Nucleus accumbens (tissue), 56 donors: ENCODE results near the gene UCP1.

Experiments
- DNase-seq, 56 donors: peaks; one replicate each; lab custom pipeline; 2025; lab: John Stamatoyannopoulos, UW

The UCP1 gene, protein sequence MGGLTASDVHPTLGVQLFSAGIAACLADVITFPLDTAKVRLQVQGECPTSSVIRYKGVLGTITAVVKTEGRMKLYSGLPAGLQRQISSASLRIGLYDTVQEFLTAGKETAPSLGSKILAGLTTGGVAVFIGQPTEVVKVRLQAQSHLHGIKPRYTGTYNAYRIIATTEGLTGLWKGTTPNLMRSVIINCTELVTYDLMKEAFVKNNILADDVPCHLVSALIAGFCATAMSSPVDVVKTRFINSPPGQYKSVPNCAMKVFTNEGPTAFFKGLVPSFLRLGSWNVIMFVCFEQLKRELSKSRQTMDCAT

DNA sequence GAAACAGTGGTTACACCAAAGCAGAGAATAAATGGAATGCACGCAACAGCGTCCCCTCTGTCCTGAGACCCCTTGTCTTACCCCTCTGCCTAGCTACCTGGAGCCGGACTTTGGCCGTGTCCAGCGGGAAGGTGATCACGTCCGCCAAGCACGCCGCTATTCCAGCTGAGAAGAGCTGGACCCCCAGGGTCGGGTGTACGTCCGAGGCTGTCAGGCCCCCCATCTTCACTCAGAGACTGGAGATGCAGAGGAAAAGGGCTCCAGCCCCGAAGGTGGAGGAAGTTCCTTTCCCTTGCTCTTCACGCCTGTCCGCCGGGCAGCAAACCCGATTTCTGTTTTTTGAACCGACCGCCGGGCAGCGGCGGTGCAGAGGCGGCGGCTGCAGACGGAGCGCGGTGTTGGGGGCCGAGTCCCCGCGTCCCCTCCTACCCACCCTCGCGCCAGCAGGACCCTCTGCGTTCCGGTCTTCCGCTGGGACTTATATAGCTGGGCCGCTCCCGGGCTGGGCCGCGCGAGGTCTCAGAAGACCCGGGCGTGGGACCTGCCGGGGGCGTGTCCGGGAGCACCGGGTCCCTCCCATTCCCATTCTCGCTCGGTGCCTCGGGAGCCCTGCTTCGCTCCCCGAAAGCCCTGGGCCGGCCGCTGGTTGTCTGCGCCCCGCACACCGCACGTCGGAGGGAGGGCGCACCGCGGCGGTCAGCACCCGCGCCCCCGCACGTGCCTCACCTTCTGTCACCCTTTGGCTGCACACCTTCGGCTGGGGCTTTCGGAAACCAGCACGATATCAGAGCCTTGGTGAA is at the start of gene UCP1:
Gene UCP1 (minus strand): TSS at position 455 of the 800 bp plus-strand sequence. CDS start 232 bp downstream, at position 223.
- no peak for DNase-seq

DNA sequence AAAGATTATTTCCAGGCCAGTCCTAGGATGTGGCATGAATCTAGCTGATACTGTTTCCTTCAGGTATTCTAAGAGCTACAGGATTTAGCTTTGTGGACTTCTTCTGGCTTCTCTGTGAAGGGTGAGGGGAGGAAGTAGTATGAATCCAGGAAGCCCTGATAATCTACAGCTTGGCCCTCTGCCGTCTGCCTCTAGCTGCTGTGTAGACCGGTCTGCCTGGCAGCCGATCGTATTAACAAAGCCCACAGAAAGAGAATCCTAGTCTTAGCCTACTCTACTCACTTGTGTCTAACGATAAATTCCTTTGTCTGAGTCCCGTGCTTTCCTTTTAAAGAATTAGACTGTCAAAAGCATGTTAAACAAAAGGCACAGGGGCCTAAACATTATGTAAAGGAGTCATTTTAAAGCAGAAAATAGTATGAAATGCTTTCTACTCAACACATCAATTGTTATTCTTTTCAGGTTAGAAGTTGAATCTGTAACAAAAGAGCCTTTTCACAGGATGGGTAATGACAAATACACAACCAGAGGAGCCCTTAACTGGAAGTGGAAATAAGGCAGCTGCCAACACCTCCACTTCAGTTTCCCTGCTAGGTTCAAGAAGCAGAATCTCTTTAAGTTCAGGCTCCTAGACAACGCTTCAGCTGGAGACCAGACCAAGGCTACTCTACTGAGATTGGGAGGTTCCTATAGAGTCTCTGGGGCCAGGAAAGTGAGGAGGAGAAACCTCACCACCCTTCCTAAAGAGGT is 48.9 kb upstream of the UCP1 start:
- DNase-seq, result no peak

DNA sequence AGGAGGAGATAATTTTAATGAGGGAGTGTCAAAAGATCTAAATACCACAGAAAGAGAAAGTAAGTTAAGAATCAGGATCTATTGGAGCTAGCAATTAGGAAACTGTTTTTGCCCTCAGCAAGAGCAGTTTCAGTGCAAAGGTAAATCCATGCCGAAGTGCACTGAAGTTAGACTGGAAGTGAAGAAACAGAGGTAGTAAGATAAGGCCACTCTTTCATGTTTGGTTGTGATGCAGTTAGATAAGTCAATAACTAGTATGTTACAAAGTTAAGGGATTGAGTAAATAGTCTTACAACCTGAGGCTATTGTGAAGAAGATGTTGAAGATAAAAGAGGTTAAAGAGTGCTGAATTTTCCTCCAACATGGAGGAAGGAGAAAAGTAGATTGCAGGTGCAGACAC is 46.7 kb upstream of the UCP1 start:
- no peak for DNase-seq

DNA sequence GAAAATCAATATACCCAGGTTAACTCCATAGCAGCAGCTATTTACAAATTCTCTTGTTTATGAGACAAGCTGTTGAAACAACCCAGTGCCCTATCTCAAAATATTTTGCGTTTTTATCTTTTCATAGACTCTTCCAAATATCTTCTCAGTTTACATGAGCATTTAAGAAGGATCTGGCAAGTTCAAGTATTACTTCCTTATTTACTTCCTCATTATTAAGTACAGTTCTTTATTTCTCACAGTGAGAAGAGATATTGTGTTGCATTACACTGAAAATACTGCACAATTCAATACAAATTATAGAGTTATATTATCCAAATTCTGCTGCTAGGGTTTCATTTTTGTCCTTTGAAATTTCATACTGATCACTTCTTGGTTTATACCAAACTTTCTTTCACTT is 43.6 kb upstream of the UCP1 start:
- no peak for DNase-seq

DNA sequence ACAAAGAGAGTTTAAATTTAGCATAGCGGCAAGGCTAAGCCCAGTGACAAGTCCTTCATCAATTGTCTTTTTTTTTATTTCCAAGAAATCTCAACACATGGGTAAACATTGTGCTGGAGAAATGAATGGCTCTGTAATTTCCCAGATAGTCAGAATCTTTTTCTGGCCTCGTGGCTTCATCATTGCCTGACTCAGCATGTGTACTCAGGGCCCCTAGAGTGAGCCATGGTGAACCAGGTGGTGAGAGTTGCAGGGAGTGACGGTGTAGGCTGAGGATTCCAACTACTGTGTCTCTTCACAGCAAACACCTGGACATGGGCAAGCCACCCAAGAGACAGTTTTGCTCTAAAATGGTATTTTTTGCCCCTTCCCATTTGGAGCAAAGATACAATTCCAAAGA is 43.1 kb upstream of the UCP1 start:
- no peak for DNase-seq

DNA sequence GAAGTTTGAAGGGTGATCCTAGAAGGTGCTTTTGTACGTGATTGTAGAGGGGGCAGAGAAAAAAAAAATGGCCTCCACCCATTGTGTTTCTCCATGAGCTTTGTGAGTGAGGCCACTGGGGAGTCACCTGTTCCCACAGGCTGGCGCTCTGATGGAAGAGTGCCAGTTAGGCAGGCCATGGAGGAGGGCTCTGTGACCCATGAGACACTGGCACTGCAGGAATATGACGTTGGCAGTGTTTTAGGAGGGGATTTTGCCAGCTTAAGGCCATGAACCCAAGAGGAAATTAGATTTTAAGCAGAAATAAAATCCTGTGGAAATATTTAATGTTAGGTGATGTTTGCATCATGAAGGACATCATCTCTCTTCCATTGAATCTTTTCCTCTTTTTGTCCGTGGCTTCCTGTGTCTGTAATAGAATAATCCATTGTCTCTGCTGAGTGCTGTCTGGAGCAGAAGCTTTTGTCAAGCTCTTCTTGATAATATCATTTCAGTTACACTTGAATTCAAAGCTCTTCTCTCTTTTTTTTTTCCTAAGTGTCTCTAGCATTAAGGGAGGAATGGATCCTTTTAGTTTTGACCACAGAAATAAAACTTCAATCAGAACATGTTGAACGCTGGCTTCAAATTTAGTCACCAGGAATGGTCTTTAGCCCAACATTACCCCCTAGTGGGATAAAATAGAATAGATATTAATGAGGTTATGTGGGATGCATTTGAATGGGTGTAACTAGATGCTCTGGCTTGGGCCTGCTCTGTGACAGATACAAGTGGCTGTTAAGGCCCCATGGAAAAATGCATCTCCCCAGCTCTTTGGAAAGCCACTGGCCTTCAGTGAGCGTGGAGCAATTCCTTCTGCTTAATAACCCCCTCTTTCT is 41.0 kb upstream of the UCP1 start:
- peak in 12 of 56 donors; percentile 3 to 32 (median 6) for DNase-seq

DNA sequence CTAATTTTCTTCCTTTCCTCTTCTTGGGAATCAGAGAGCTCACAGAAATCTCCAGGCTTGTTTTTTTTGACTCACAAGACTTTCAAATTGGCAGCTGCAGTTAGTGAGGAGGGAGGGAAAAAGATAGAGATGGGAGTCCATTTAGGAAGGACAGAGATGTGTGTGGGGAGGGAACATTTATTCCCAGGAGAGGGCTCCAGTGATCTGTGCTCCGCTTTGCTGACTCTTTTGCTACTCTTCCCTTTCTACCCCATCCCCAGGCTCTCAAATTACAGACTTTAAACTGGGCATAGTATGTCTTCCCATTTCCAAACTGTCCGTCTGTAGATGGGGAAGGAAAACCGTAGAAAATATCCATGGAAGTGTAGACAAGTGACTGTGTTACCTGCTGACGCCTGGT is 39.1 kb upstream of the UCP1 start:
- no peak for DNase-seq

DNA sequence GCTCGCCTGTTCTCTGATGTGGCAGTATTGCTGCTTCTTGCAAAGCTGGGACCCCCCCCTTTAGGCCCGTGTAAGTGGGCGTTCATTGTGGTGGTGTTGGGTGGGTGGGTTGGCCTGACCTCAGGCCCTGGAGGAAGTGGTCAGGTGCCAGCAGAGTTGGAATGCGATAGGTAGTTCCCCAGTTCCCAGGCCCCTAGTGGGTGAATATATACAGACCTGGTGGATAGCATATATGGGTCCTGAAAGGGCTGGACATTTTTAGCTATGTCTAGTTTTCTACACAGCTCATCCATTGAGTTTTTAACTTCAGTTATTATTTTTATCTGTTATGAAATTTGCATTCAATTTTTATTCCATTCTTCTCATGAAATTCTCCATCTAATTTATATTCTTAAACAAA is 35.8 kb upstream of the UCP1 start:
- DNase-seq, result no peak

DNA sequence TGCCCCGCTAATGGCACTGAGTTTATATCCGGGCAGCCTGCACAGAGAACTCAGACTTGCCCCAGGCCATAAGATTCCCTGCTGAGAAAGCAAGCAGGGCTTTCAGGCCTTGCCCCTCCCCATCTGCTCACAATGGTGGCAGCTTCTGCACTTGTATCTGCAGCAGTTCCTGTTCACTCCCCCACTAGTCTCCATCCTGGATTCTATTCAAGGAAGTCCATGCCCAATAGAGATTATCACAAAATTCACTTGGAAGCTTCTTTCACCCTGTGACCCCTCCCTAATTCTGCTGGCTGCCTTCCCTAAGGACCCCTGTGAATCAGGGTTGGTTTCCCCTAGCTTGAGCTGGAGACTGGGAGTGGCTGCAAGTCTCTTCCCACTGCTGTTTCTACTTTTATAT is 34.5 kb upstream of the UCP1 start:
- no peak for DNase-seq

DNA sequence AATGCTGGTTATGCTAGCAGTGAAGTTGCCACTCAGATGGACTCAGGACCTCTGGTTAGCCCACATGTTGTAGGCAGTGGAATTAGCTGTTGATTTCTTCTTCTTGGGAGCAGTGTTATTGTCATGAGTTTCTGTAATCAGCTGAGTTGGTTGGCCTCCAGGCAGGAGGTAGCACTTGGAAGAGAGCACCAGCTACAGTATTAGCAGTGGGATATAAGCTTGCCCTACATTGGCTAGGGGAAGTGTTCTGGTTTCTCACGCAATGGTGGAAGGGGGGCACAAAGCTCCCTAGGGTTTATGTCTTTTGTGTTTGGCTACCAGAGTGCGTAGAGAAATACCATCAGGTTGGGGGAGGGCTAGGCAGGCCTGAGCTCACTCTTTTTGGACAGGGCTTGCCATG is 34.0 kb upstream of the UCP1 start:
- DNase-seq, result no peak

DNA sequence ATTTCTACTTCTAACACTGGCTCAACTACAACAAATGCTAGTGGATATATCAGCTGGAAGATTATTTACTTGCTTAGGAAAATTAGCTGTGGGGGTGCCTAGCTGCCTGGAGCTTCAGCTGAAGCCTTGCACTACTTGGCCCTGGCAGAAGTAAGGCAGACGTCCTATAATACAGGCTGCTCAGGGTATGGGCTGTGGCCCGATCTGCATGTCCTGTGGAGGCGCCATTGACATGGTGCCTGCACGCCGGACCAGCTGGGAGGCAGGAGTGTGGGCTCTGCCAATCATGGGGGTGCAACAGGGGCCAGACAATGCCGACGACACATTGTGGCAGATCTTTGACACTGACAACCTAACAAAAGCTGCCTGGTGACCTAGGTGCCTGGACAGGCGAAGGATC is 31.6 kb upstream of the UCP1 start:
- DNase-seq, result no peak

DNA sequence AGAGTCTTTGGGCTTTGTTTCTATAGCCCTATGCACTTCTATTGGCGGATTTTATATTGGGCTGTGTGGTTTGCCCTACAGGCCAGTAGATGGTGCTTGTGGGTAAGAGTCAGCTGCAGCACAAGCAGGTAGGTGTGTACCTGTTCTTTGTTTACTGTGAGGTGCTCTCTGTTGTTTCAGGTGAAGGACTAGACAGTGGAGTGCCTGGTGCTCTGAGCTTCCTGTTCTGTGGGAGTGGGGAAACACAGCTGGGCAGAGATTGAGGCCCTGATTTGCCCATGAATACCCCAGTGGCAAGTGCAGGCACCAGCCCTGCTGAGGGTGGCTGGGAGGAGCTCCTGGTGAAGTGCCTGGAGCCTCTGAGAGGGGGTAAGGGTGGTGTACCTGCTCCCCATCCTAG is 26.3 kb upstream of the UCP1 start:
- DNase-seq, result no peak

DNA sequence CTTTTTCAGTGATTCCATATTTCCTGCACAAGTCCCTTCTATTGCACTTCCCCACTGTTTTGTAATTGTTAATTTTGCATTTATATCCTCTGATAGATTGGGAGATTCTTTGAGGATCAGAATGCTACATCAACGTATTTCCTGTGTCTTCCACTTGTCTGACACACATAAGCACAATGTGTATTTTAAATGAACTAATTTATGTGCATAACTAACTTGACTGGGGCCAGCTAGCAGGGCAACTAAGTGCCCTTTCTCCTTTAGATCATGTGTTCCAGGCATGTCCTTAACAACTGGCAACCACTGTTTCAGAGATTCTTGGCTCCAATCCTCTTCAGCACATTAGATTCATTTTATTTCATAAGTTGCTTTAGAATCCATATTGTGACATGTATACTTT is 15.7 kb upstream of the UCP1 start:
- DNase-seq, result no peak

DNA sequence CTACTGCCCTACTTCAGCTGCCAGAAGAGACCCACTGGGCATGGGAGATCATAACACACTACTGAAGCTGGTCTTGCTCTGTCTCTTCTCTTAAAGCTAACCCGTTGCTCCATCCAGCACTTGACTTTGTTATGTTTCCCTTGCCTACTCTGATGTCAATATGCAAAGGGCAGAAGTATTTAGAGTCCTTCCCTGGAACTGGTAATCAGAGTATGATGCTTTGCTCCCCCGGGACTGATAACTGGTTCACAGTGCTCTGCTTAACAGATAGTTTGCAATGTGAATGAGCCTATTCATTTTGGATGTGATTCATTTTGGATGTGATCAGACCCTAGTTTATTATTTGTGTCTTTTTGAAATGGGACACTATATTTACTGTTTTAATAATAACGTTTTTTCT is 12.3 kb upstream of the UCP1 start:
- DNase-seq, result no peak

DNA sequence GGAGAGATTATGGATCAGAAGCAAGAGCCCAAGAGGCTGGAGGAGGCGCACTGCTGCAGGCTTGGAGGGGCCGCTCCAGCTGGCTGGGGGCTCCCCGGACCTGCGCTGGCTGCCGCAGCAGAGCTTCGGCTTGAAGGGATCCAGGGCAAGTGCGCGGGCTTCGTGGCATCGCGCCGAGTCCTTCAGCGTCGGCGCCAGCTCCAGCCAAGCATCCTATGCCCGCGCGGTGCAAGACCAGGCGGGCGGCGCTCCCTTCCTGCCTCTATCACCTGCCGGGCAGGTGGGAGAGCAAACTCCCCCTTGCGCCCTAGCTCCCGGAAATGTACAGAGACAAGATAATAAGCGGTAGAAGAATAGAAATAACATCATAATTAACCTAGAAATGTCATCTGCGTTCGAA is 10.5 kb upstream of the UCP1 start:
- no peak for DNase-seq

DNA sequence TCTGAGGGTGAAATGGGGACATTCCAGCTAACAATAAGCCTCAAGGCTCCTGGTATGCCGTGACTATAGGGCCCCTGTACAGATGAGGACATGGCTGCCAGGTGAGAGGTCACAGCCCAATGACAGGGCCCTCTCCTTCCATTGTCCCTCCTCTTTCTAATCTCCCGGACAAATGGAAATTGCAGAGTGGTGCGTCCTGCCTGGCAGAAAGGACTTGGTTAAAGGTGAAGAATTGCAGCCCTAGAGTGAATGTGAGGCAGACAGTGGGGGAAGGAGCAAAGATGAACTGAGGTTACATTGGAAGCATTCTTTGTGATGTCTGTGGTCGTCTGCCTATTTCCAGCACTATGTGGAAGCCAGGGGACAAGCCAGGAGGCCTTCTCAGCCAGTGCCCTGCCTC is 6.7 kb upstream of the UCP1 start:
- DNase-seq, result no peak

DNA sequence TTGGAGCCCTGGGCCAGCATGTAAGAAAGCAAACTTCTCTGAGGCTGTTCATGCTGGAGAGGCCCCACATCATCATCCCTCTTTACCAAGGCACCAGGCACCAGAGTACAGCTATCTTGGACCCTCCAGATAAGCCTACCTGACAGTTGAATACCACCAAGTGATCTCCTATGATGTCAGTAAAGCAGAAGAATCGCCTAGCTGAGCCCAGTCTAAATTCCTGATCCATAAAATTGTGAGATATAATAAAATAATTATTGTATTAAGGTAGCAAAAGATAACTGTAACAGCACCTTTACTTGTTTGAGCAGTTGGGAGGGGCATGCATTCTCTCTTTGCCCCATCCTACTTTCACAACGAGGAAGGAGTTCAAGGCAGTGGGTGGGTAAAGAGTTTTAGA is 2.9 kb upstream of the UCP1 start:
- DNase-seq, result no peak

DNA sequence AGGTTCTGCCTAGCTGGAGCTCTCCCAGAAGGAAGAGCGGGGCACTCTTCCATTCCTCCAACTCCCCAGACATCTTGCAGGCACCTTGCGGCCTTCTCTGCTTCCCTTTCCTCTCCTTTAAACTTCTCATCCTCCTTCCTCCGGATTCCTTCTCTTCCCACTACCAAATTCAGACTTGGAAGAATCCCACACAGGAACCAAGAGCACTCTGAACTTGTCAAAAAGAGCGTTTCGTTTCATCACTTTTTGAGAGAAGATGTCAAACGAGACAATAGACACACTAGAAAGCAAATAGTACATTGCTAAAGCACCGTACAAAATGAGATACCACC is 512 bp upstream of the UCP1 start:
- DNase-seq, result no peak

DNA sequence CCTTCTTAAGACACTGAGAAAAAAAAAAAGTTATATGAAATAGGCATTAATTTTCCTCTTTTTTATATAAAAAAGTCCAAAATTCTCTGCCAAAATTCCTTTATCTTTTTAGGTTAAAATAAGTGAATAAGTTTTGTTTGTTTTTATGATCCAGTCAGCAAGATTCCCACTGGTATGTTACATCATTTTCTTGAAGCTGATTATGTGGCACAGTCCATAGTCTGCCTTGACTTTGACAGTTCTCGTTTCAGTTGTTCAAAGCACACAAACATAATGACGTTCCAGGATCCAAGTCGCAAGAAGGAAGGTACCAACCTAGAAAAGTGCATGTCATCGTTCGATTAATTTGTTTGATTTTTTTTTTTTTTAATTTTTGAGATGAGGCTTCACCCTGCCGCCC is 9.1 kb downstream of the UCP1 start:
- DNase-seq, result no peak

DNA sequence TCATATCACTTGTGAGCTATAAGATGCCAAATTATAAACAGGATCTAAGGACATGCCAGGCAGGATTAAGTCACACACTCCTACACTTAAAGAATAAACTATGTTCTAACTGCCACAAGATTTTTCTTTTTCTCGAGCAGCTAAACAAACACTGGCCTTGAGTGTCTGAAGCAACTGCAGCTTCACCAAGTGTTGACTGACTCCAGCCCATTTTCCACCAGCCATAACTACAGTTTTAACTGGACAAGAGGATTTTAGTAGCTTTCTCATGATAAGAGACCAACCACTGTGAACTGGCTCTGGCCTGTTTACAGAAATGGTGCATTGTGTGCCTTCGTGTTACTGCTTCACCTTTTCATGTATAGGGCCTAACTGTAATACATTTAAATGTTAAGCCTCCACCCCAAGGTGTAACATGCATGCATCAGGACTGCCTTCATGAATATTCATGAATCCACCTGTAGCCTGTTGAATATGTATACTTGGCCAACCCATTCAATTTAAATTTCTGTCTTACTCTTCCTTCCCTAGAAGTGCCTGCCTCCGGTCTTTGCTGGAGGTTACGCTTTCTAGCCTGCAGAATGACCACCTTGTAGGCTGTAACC is 10.8 kb downstream of the UCP1 start:
- DNase-seq, result no peak
